ENCODE measurements around the gene BPIFA2. TPM values are rescaled to one million over a fixed set of nuclear protein-coding genes. Genes with fewer than 3 reads are reported as not detected.
"Not testable (repeated sequence)": the region's sequence is repeated elsewhere in the genome, so short reads cannot be mapped to it uniquely, and the experiment has no call there.

BPIFA2 gene, protein sequence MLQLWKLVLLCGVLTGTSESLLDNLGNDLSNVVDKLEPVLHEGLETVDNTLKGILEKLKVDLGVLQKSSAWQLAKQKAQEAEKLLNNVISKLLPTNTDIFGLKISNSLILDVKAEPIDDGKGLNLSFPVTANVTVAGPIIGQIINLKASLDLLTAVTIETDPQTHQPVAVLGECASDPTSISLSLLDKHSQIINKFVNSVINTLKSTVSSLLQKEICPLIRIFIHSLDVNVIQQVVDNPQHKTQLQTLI
- total RNA-seq (not detected), polyA plus RNA-seq (not detected)

DNA sequence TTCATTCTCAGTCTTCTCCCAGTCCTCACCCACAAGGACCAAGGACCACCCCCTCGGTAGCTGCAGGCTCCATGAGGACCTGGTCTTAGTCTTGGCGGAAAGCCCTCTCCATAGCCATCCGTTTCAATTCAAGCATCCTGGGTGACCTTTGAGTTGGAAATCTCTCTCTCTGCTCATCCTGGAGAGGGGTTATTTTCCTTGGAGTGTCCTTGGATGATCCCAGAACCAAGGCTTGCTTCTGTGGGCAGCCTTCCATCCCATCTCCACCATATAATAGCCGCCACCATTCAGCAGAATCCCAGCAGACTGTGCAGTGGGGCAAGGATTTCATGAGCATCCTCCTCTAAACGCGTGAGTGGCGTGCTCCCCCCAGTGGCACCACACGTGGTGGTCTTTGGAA lies at the start of gene BPIFA2:
Gene BPIFA2 (plus strand): TSS at position 301 of the 400 bp plus-strand sequence. CDS start 987 bp downstream, outside the sequence.
- DNase-seq (ENCODE audit: extremely low spot score) = no peak
- Histone ChIP-seq H3K4me1 (ENCODE audit: insufficient read depth) (no peaks in the 10 kb centered on the region), H3K36me3 (ENCODE audit: insufficient read depth) (no peaks in the 10 kb centered on the region), H3K4me3 (ENCODE audit: low read depth, low read length) (no peak within 1 kb of the TSS), H3K27ac (ENCODE audit: low read depth) (no peak within 1 kb of the TSS)
- WGBS = 79% methylated on average over 8 of the region's 8 CpGs

DNA sequence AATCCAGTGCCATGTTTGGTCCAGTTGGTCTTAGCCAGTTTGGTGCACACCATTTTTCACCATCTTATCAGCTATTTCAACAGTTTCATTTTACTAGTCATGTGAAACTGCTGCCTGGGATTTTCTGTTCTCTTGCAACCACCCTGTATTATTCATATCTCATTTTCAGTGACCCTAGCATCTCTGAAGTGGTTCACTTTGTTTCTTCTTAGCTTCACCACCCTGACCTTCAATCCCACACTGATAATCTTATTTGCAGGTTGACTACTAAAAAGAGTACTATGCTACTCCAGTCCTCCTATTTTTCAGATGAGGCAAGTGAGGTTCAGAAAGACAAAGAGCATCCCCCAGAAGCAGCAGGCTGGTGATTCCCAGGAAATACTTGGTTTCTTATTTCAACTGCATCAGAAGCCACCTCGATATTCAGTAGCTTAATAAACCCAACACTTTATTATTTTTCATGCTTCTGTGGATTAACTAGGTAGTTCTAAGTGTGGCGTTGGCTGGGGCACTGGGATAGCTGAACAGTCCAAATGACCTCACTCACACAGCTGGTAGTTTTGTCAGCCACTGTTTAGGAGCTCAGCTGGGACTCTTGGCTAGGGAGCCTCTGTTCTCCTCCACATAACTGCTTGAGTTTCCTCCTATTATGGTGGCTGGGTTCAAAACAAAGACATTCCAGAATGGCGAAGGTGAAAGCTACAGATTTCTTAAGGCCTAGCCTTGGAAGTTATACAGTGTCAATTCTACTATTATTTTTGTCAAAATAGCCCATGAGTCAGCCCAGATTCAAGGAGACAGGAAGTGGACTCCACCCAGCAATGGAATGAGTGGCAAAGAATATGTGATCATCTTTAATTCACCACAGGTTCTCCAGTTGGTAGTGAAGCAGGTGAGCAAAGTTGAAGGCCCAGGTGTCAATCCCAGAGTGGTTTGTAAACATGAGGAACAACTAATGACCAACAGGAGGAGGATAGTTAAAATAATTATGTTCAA lies 47.9 kb upstream of the BPIFA2 start:
- 79% methylated on average over 3 of the region's 3 CpGs for WGBS
- Histone ChIP-seq H3K36me3 (ENCODE audit: insufficient read depth) (no peaks in the 10 kb centered on the region), H3K4me3 (ENCODE audit: low read depth, low read length) (no peak overlapping the region), H3K4me1 (ENCODE audit: insufficient read depth) (no peaks in the 10 kb centered on the region), H3K27ac (ENCODE audit: low read depth) (no peak overlapping the region)
- DNase-seq (ENCODE audit: extremely low spot score) = no peak

DNA sequence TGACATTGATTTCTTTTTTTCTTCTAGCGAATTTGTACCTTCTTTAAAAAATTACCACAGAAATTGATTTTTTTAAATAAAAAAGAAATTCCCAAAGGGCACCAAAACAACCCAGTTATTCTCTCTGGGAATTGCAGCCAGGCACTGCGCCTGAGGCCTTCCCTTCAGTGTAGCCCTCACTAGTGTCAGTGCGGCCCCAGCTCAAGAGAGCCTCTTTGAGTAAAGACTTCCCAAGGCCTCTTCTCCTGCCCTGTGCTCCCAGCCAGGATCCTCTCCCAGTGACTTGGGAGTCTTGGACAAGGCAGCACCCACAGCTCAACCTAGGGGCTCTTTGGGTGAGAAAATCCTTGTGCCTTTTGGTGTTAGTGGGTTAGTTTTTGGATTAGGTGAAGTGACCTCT lies 47.0 kb upstream of the BPIFA2 start:
- no peak for DNase-seq (ENCODE audit: extremely low spot score)
- Histone ChIP-seq H3K4me1 (ENCODE audit: insufficient read depth) (no peaks in the 10 kb centered on the region), H3K27ac (ENCODE audit: low read depth) (no peak overlapping the region), H3K4me3 (ENCODE audit: low read depth, low read length) (no peak overlapping the region), H3K36me3 (ENCODE audit: insufficient read depth) (no peaks in the 10 kb centered on the region)
- WGBS = 95% methylated on average over 3 of the region's 3 CpGs

DNA sequence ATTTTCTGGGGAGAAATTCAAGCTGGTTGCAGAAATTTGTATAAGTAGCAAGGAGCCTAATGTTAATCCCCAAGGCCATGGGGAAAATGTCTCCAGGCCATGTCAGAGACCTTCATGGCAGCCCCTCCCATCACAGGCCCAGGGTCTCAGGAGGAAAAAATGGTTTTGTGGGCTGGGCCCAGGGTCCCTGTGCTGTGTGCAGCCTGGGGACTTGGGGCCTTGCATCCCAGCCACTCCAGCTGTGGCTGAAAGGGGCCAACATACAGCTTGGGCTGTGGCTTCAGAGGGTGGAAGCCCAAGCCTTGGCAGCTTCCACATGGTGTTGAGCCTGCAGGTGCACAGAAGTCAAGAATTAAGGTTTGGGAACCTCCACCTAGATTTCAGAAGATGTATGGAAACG lies 45.7 kb upstream of the BPIFA2 start:
- 45% methylated on average over 1 of the region's 1 CpG for WGBS
- H3K36me3 ChIP-seq (ENCODE audit: insufficient read depth); H3K4me3 ChIP-seq (ENCODE audit: low read depth, low read length); DNase-seq (ENCODE audit: extremely low spot score); H3K4me1 ChIP-seq (ENCODE audit: insufficient read depth); H3K27ac ChIP-seq (ENCODE audit: low read depth): not testable (repeated sequence)

DNA sequence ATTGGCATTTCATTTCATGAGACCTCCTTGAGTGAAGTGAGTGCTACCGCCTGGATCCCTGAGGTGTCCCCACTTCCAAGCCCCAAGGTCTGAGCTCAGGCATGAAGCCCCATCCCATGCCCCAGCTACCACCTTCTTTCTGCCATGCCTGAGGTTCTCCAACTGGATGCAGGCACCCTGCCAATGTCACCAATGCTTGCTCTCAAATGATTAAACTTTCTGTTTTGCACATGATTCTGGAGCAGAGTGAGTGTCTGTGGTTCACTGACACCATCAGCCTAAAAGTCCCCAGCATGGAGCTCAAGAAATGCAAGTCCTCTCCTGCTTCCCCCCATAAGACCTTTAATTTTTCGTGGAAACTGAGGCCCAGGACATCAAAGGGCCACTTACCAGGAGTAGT lies 43.7 kb upstream of the BPIFA2 start:
- no peak overlapping the region for H3K4me3 ChIP-seq (ENCODE audit: low read depth, low read length)
- DNase-seq (ENCODE audit: extremely low spot score) = no peak
- H3K4me1 ChIP-seq (ENCODE audit: insufficient read depth) = no peaks in the 10 kb centered on the region
- H3K36me3 ChIP-seq (ENCODE audit: insufficient read depth) = no peaks in the 10 kb centered on the region
- WGBS = 64% methylated on average over 2 of the region's 2 CpGs
- no peak overlapping the region for H3K27ac ChIP-seq (ENCODE audit: low read depth)

DNA sequence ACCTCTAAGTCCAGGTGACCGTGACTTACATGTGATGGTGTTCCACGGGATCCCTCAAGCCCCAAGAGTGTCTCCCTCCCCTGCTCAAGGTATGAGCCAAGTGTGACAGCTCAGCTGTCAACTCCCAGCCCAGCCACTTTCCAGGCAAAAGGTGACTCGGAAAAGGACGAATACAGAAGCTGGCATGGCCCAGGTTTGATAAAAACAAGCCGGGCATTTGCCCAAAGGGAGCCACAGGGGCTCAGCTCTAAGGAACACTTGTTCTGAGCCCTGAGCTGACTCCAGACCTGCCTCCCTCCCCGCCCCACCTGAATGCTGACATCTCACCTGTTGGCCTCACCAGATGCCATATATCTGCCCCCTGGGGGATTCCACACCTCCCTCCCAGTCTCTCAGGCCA lies 43.0 kb upstream of the BPIFA2 start:
- H3K4me1 ChIP-seq (ENCODE audit: insufficient read depth) = no peaks in the 10 kb centered on the region
- H3K27ac ChIP-seq (ENCODE audit: low read depth) = no peak overlapping the region
- DNase-seq (ENCODE audit: extremely low spot score) = no peak
- WGBS = 84% methylated on average over 6 of the region's 6 CpGs
- no peak overlapping the region for H3K4me3 ChIP-seq (ENCODE audit: low read depth, low read length)
- H3K36me3 ChIP-seq (ENCODE audit: insufficient read depth) = no peaks in the 10 kb centered on the region

DNA sequence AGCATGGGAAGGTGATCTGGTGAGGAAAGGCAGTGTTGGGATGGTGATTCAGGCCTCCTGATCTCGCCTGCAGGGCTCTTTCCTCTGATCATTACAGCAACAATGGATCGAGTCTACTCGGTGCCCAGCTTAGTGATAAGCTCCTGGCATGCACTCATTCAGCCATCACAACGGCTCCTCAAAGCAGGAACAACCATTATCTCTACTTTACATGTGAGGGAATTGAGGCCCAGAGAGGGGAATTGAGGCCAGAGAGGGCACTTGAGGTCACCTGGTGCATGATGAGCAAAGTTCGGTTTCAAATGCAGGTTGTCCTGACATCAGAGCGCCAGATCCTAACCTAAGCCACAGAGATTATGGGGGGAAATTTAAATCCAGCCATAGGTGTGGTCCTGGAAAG lies 42.0 kb upstream of the BPIFA2 start:
- Histone ChIP-seq H3K36me3 (ENCODE audit: insufficient read depth) (no peaks in the 10 kb centered on the region), H3K4me3 (ENCODE audit: low read depth, low read length) (no peak overlapping the region), H3K4me1 (ENCODE audit: insufficient read depth) (no peaks in the 10 kb centered on the region), H3K27ac (ENCODE audit: low read depth) (no peak overlapping the region)
- 53% methylated on average over 6 of the region's 6 CpGs for WGBS
- no peak for DNase-seq (ENCODE audit: extremely low spot score)

DNA sequence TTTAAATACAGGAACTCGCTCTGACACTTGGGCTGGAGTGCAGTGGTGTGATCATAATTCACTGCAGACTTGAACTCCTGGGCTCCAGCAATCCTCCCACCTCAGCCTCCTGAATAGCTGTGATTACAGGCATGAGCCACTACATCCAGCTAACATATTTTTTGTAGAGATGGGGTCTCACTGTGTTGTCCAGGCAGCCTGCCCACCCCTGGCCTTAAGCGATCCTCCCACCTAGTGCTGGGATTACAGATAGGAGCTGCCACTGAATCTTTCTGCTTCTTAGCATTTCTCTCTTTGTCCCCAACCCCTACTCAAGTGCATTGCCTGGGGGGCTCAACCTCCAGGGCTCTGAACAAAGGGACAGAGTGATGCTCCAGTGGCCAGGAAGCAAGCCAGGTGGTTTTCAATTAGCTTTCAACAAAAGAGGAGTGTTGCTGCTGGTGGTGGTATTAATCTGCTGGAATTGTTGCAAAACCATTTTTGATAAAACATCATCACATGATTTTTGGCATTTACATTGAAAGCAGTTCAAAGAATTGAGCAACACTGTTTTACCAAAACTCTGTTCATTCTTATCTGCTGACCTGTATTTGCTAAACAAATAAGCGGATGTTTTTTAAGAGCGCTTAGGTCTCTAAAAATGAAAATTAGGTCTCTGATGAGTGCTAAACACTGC lies 40.4 kb upstream of the BPIFA2 start:
- no peaks in the 10 kb centered on the region for H3K36me3 ChIP-seq (ENCODE audit: insufficient read depth)
- H3K4me3 ChIP-seq (ENCODE audit: low read depth, low read length) = no peak overlapping the region
- no peaks in the 10 kb centered on the region for H3K4me1 ChIP-seq (ENCODE audit: insufficient read depth)
- 76% methylated on average over 4 of the region's 4 CpGs for WGBS
- no peak overlapping the region for H3K27ac ChIP-seq (ENCODE audit: low read depth)
- DNase-seq (ENCODE audit: extremely low spot score) = no peak

DNA sequence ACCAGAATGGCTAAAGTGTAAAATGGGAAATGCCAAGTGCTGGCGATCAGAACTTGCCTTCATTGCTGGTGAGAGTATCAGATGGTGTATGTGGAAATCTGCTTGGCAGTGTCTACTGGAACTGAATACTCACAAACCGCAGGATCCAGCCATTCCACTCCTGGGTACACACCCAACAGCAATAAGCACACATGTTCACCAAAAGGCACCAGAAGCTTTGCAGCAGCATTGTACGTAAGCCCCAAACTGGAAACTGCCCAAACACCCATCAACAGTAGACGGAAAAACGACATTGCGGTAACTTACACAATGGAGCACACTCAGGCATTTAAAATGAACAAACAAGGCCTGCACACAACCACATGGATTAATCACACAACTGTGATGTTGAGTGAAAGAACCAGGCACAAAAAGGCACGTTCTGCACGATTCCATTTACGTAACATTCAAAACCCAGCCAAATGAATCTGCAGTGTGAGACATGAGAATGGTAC lies 37.3 kb upstream of the BPIFA2 start:
- WGBS = 67% methylated on average over 9 of the region's 9 CpGs
- DNase-seq (ENCODE audit: extremely low spot score) = no peak
- H3K4me3 ChIP-seq (ENCODE audit: low read depth, low read length) = no peak overlapping the region
- H3K4me1 ChIP-seq (ENCODE audit: insufficient read depth) = no peaks in the 10 kb centered on the region
- no peak overlapping the region for H3K27ac ChIP-seq (ENCODE audit: low read depth)
- H3K36me3 ChIP-seq (ENCODE audit: insufficient read depth) = no peaks in the 10 kb centered on the region

DNA sequence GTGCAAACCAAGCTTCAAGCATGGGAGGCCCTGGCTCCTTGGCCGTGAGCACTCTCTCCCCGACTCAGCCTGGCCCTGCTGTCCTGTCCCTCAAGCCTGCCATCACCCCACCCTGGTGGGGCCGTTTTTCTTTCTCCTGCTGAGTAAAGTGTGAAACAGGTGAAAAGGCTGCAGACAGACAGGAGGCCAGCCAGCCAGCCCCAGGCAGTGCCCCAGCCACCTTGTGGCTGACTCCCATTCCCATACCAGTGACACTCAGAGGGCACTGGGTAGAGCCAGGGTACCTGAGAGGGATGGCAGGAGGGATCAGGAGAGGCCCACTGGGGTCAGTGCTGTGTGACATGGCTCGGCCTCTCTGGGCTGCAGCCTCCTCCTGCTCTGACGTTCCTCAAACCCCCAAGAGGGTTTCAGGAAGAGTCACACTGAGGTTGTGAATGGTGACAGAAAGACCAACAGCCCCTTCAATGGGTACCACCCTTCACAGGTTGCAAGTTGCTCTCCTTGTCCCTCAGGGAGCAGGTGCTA lies 35.9 kb upstream of the BPIFA2 start:
- WGBS = 72% methylated on average over 5 of the region's 5 CpGs
- Histone ChIP-seq H3K36me3 (ENCODE audit: insufficient read depth) (no peaks in the 10 kb centered on the region), H3K27ac (ENCODE audit: low read depth) (no peak overlapping the region)

DNA sequence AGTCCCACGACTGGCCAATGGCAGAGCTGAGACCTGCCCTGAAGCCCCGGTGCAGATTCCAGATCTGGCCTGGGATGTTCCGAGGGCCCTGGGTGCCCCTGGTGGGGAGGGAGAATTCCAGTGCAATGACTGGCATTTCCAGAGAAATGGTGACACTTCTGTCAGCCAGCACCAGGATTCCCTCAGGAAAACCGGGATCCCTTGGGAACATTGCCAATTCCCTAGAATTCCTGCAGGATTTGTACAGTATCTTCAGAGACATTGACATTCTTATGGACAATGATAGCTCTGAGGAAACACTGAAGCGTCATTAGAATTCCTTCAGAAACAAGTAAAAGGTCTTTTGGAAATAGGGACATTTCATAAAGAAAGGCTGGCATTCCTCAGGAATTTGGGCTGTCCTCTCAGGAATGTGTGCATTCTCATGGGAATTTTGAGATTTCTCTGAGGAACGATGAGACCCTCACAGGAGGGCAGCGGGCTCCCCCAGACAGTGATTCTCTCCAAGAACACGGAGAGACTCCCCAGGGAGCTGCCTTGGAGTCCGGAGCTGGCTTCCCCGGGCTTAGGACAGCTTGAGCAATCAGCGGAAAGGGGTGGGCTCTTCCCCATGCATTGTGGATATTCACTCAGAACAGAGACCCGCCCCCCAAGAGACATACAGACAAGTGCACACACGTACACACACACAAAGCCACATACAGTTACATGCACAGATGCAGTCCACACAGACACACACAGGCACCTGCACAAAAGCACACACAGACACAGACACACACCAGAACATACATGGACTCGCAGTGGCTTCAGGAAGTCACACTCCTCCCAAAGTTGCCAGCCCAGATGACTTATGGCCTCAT lies 35.2 kb upstream of the BPIFA2 start:
- WGBS = 30% methylated on average over 14 of the region's 14 CpGs
- no peak overlapping the region for H3K4me3 ChIP-seq (ENCODE audit: low read depth, low read length)
- DNase-seq (ENCODE audit: extremely low spot score) = no peak

More for the DNA sequence above, 35.9 kb upstream of the BPIFA2 start:
- H3K4me3 ChIP-seq (ENCODE audit: low read depth, low read length) = no peak overlapping the region
- H3K4me1 ChIP-seq (ENCODE audit: insufficient read depth) = no peaks in the 10 kb centered on the region
- no peak for DNase-seq (ENCODE audit: extremely low spot score)

DNA sequence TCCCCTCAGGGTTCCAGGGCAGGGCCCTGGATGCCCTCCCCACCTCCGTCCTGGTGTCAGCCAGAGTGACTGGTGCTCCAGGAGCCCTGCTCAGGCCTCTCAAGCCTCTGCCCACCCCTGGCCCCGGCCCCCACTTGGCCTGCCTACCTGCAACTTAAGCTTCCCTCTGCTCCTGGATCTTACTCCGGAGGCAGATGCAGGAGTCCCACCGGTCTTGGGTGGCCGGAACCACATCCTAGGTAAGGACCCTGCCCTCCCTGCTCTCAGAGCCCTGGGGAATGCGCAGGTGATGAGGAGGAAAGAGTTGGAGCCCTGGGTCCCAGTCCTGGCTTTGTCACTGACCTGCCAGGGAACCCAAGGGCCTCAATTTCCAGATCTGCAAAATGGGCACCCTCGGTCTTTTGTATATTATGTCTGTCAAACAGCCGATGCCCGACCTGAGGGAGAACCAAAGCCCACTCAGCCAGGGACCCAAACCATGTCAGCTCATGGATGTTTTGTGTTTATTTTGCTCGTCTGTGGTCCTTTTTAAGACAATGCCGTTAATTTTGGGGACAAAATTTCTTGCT lies 34.5 kb upstream of the BPIFA2 start:
- Histone ChIP-seq H3K4me3 (ENCODE audit: low read depth, low read length) (no peak overlapping the region), H3K4me1 (ENCODE audit: insufficient read depth) (no peaks in the 10 kb centered on the region), H3K36me3 (ENCODE audit: insufficient read depth) (no peaks in the 10 kb centered on the region), H3K27ac (ENCODE audit: low read depth) (no peak overlapping the region)
- DNase-seq (ENCODE audit: extremely low spot score) = no peak
- 83% methylated on average over 11 of the region's 11 CpGs for WGBS

More for the DNA sequence above, 35.2 kb upstream of the BPIFA2 start:
- Histone ChIP-seq H3K36me3 (ENCODE audit: insufficient read depth) (no peaks in the 10 kb centered on the region), H3K27ac (ENCODE audit: low read depth) (no peak overlapping the region), H3K4me1 (ENCODE audit: insufficient read depth) (no peaks in the 10 kb centered on the region)

Measured in urinary bladder (tissue), 4 donors.